Muscle of arm (tissue), 12 donors: ENCODE data around the gene SPINT3. TPM values are rescaled to one million over a fixed set of nuclear protein-coding genes. Genes with fewer than 3 reads are reported as not detected.
"Not testable (repeated sequence)": the region's sequence is repeated elsewhere in the genome, so short reads cannot be mapped to it uniquely, and the experiment has no call there.

Experiments
- DNase-seq: peaks from one replicate; pipeline ENCODE4 v3.0.0-alpha.2; 2013
- polyA plus RNA-seq, 12 donors: library from polyadenylated mRNA; unstranded; fragments of 120-200 nt; gene quantifications; one replicate each; pipeline ENCODE4 v1.2.1, GENCODE V29; 2013; ENCODE audit not compliant: insufficient read length in 12 of 12

SPINT3 gene
- polyA plus RNA-seq, 12 donors, result not detected

- DNase-seq, result no peak
These were observed 12.0 kb downstream of the SPINT3 start for GRCh38 chr20:45503403-45503802.

DNA sequence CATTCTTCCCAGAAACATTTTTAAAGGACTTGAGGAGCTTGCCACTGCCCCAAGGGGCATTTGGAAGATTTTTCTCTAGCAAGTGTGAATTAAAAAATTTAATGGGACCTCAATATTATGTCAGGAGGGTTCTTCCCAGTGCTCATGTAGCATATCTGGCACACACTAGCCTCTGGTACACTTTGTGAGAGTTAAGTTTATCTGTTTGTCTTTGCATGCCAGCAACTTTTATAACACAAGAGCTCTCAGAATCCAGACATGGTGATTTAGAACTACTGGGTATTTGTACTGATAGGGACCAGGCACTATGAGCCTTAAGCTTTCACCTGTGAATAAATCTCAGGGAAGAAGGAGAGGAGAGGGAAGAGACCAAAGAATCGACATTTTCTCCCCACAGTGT, 12.9 kb downstream of the SPINT3 start:
- DNase-seq, result no peak

DNA sequence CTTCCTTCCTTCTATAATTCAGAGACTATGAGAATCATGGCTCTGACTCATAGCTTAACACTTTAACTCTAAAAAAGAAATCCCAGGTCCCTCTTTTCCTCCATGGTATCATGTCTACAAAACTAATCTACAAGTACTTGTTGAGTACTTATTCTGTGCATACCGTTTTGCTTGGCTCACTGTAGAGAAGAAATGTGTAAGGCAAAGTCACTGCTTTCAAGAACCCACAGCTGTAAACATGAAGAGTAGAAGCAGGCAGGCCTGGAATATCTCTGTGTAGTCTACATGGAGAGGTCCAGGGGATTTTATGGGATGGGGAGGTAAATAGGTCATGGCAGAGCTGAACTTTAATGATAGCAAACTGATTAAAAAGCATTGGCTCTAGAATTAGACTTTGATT, 13.8 kb downstream of the SPINT3 start:
- no peak for DNase-seq

DNA sequence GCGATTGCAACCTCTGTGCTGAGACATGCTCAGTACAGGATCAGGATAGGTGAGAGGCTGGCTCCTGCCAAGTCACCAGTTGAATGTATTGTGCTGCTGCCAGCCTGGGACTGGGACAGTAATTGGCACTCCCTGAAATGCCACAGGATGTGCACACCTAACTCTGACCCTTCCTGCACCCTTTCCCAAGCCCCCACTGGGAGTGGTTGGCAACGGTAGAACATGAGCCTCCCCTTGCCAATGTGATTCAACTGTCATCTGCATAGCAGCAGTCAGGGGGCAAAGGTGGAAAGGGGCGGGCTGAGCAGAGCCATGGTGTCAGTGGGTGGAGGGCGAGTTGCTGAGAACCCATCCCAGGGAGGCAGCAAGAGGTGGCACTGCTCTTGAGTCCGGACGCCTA, 15.4 kb downstream of the SPINT3 start:
- no peak for DNase-seq

GRCh38 chr20:45497971-45498494, 17.4 kb downstream of the SPINT3 start:
- DNase-seq, result no peak

- no peak for DNase-seq
These were observed 19.3 kb downstream of the SPINT3 start for GRCh38 chr20:45496166-45496565.

- DNase-seq, result no peak
These were observed 19.9 kb downstream of the SPINT3 start for GRCh38 chr20:45495501-45495941.

DNA sequence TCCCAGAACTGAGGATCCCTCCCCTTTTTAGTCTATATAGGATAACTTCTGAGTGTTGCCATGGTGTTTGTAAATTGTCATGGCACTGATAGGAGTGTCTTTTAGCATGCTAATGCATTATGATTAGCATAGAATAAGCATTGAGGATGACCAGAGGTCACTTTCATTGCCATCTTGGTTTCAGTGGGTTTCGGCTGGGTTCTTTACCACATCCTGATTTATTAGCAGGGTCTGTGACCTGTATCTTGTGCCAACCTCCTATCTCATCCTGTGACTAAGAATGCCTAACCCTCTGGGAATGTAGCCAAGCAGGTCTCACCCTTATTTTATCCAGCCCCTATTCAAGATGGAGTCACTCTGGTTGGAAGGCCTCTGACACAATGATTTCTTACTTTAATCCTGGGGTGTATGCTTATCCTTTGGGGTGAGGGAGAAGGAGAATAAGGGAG, 26.3 kb downstream of the SPINT3 start:
- DNase-seq, result no peak

GRCh38 chr20:45487231-45487635, 28.2 kb downstream of the SPINT3 start:
- DNase-seq, result no peak

- DNase-seq, result no peak
These were observed 30.0 kb downstream of the SPINT3 start for GRCh38 chr20:45485388-45485787.

- no peak for DNase-seq
These were observed 30.7 kb downstream of the SPINT3 start for GRCh38 chr20:45484676-45485075.

- DNase-seq, result no peak
These were observed 35.6 kb downstream of the SPINT3 start for GRCh38 chr20:45479822-45480221.

DNA sequence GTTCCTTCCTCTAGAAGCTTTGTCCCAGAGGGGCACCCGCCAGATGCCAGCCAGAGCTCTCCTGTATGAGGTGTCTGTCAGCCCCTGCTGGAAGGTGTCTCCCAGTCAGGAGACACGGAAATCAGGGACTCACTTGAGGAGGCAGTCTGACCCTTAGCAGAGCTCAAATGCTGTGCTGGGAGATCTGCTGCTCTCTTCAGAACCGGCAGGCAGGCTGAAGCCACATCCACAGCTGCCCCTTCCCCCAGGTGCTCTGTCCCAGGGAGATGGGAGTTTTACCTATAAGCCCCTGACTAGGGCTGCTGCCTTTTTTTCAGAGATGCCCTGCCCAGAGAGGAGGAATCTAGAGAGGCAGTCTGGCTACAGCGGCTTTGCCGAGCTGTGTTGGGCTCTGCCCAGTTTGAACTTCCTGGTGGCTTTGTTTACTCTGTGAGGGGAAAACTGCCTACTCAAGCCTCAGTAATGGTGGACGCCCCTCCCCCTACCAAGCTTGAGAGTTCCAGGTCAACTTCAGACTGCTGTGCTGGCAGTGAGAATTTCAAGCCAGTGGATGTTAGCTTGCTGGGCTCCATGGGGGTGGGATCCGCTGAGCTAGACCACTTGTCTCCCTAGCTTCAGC, 37.8 kb downstream of the SPINT3 start:
- DNase-seq, result not testable (repeated sequence)

- not testable (repeated sequence) for DNase-seq
These were observed 43.1 kb downstream of the SPINT3 start for GRCh38 chr20:45472286-45472685.

DNA sequence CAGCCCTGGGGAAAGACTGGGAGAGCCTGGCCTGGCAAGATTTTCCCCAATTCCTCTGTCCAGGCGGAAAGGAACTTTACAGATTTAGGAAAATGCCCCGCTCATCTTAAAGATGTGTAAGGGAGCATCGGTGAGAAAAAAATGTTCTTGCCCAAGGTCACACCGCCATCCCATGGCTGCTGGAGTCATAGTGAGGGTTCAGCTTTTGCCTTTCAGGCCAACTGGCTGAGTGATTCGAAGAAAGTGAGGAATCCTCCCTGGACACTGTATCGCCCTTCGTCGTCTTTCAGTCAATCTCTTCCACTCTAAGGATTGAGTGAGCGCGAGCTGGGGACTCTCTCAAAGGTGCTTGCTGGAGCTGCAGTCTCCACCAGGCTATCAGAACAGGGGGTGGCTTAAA, 44.5 kb downstream of the SPINT3 start:
- no peak for DNase-seq

DNA sequence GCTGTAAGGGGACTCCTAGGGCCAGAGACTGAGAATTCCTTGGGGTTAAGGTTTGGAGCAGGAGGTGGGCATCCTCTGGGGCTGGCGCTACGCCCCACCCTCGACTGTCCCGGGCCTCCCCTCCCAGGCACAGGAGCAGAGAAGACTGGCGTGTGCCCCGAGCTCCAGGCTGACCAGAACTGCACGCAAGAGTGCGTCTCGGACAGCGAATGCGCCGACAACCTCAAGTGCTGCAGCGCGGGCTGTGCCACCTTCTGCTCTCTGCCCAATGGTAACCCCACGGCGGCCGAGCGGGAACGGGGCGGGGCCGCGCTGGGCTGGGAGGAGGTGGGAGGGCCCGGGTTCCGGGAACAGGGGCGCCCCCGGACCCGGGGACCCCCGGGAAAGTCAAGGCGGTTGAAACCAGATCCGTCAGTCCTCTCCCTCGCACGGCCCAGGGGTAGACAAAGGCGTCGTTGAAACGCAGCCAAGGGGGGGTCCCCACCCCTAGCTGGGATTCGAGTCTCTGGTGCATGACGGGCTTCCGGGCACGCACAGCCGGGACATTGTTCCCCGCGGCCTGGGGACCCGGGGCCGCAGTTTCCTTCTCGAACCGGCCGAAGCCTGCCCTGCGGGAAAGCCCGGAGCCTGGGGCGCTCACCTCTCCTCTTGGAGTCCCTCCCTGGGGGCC, 45.0 kb downstream of the SPINT3 start:
- no peak for DNase-seq

- DNase-seq, result no peak
These were observed 45.8 kb downstream of the SPINT3 start, which contains the start of gene WFDC2 for GRCh38 chr20:45469336-45470261. Gene WFDC2, plus strand, starts transcription at chr20:45469753. Its CDS starts 29 bp downstream, at chr20:45469782.

GRCh38 chr20:45467861-45468260, 47.6 kb downstream of the SPINT3 start:
- DNase-seq, result no peak

- DNase-seq, result no peak
These were observed 48.2 kb downstream of the SPINT3 start for GRCh38 chr20:45467172-45467571.

GRCh38 chr20:45465491-45466266, 49.7 kb downstream of the SPINT3 start:
- DNase-seq, result no peak

DNA sequence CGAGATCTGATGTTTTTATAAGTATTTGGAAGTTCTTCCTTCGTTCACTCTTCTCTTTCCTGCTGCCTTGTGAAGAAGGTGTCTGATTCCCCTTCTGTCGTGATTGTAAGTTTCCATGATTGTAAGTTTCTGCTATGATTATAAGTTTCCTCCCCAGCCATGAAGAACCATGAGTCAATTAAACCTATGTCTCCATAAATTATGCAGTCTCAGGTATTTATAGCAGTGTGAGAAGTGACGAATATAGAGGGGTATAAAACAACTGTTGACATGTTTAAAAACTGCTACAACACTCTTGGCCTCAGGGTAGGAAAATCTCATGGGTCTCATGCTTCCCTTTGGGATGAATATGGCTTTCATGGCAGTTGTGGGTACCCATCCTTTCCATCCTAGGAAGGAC, 51.7 kb downstream of the SPINT3 start:
- DNase-seq, result no peak
